Peyer's patch (tissue), 4 donors: Measurements from ENCODE around the gene FLRT3. TPM values are rescaled to one million over a fixed set of nuclear protein-coding genes. Genes with fewer than 3 reads are reported as not detected.

Experiments used
- DNase-seq, 3 donors: peaks; one replicate each; pipeline ENCODE4 v3.0.0-alpha.2; 2017 to 2019
- H3K27ac ChIP-seq, 4 donors: fragments of 200-600 bp; sonication (generic); one replicate each; pipeline ENCODE4 v1.5.1; 2016 to 2019
- H3K27me3 ChIP-seq, 2 donors: fragments of 200-600 bp; sonication (generic); one replicate each; pipeline ENCODE4 v1.5.1; 2019
- H3K36me3 ChIP-seq, 3 donors: fragments of 200-600 bp; sonication (generic); one replicate each; pipeline ENCODE4 v1.5.1; 2016 to 2019
- H3K4me1 ChIP-seq, 4 donors: fragments of 200-600 bp; sonication (generic); one replicate each; pipeline ENCODE4 v1.5.1; 2016 to 2019
- H3K4me3 ChIP-seq, 4 donors: fragments of 200-600 bp; sonication (generic); 1 replicate in 3 of 4; 2 replicates in 1 of 4; pipeline ENCODE4 v1.5.1; 2016 to 2019; ENCODE audit warnings: mild to moderate bottlenecking in 1 of 4
- H3K9me3 ChIP-seq, 4 donors: fragments of 200-600 bp; sonication (generic); one replicate each; pipeline ENCODE4 v1.5.1; 2016 to 2019; ENCODE audit warnings: mild to moderate bottlenecking in 1 of 4
- CTCF ChIP-seq, 6 experiments: fragments of 450-650 bp in 4 of 6; fragments of 200-600 bp in 2 of 6; sonication (generic) in 1 of 6; IDR thresholded peaks; one replicate each; pipeline ENCODE4 v1.5.1; 2017 to 2019; ENCODE audit warnings: antibody characterized with exemption in 6 of 6, mild to moderate bottlenecking in 3 of 6, moderate library complexity in 1 of 6
- POLR2A ChIP-seq, 2 donors: fragments of 450-650 bp; IDR thresholded peaks; one replicate each; pipeline ENCODE4 v1.5.1; 2017; ENCODE audit warnings: antibody characterized with exemption in 2 of 2, mild to moderate bottlenecking in 2 of 2, moderate library complexity in 2 of 2
- total RNA-seq, 4 donors: library from RNA; depleted of rRNA; stranded (reverse); fragments of >200 nt; gene quantifications; one replicate each; pipeline ENCODE4 v1.1.0, GENCODE V29; 2016

The FLRT3 gene
- total RNA-seq, 4 donors from 2014 or later: 1.1 to 8.8 (median 3.9) TPM; not detected in 1

- Histone ChIP-seq H3K9me3 (no peaks in the 10 kb centered on the region), H3K4me3 (peak overlapping the region in 1 of 4 donors; percentile 25), H3K4me1 (no peaks in the 10 kb centered on the region), H3K27me3 (no peaks in the 10 kb centered on the region), H3K36me3 (no peaks in the 10 kb centered on the region), H3K27ac (no peak overlapping the region)
- TF ChIP-seq CTCF (IDR thresholded peaks at IDR 0.05): no peak
- no peak for TF ChIP-seq POLR2A (IDR thresholded peaks at IDR 0.05)
- no peak for DNase-seq
Measured at GRCh38 chr20:14335052-14335451, 2.4 kb downstream of the FLRT3 start.

GRCh38 chr20:14334306-14334930 is 3.0 kb downstream of the FLRT3 start:
- Histone ChIP-seq H3K4me3 (peak overlapping the region in 2 of 4 donors; percentile 7 to 25), H3K27ac (no peak overlapping the region), H3K27me3 (no peaks in the 10 kb centered on the region), H3K36me3 (no peaks in the 10 kb centered on the region), H3K4me1 (no peaks in the 10 kb centered on the region), H3K9me3 (no peaks in the 10 kb centered on the region)
- no peak for DNase-seq
- TF ChIP-seq POLR2A (IDR thresholded peaks at IDR 0.05) (no peak), CTCF (IDR thresholded peaks at IDR 0.05) (peak in 3 of 6 experiments; percentile 44 to 53 (median 45))

- Histone ChIP-seq H3K36me3 (no peaks in the 10 kb centered on the region), H3K9me3 (no peaks in the 10 kb centered on the region), H3K4me3 (peak overlapping the region in 2 of 4 donors; percentile 7 to 25), H3K4me1 (no peaks in the 10 kb centered on the region), H3K27ac (no peak overlapping the region), H3K27me3 (no peaks in the 10 kb centered on the region)
- no peak for TF ChIP-seq POLR2A (IDR thresholded peaks at IDR 0.05)
- TF ChIP-seq CTCF (IDR thresholded peaks at IDR 0.05): no peak
- no peak for DNase-seq
Measured at GRCh38 chr20:14333721-14334120, 3.7 kb downstream of the FLRT3 start.

- Histone ChIP-seq H3K27ac (no peak overlapping the region), H3K4me1 (no peaks in the 10 kb centered on the region), H3K9me3 (no peaks in the 10 kb centered on the region), H3K4me3 (no peak overlapping the region), H3K27me3 (no peaks in the 10 kb centered on the region), H3K36me3 (no peaks in the 10 kb centered on the region)
- no peak for DNase-seq
- no peak for TF ChIP-seq POLR2A (IDR thresholded peaks at IDR 0.05)
- no peak for TF ChIP-seq CTCF (IDR thresholded peaks at IDR 0.05)
Measured at GRCh38 chr20:14332866-14333265, 4.5 kb downstream of the FLRT3 start.

- TF ChIP-seq POLR2A (IDR thresholded peaks at IDR 0.05): no peak
- TF ChIP-seq CTCF (IDR thresholded peaks at IDR 0.05): no peak
- Histone ChIP-seq H3K4me3 (no peak overlapping the region), H3K9me3 (no peaks in the 10 kb centered on the region), H3K27me3 (no peaks in the 10 kb centered on the region), H3K27ac (no peak overlapping the region), H3K4me1 (no peaks in the 10 kb centered on the region), H3K36me3 (peaks cover 0 to 6% (median 0%) of the 10 kb centered on the region in 3 donors)
- no peak for DNase-seq
Measured at GRCh38 chr20:14331646-14332045, 5.8 kb downstream of the FLRT3 start.
